Muscle layer of duodenum (tissue), 2 donors: ENCODE results near the gene PACS2.

ENCODE experiments used
- H3K27ac ChIP-seq: one replicate; pipeline ENCODE4 v1.7.0; 2013; ENCODE audit warnings: mild to moderate bottlenecking, low read length
- H3K27me3 ChIP-seq: one replicate; pipeline ENCODE4 v1.7.0; 2013; ENCODE audit warnings: low read depth, mild to moderate bottlenecking, control low read depth, low read length
- H3K36me3 ChIP-seq, 2 donors: one replicate each; pipeline ENCODE4 v1.7.0; 2013; ENCODE audit warnings: low read length in 2 of 2, control low read depth in 1 of 2, mild to moderate bottlenecking in 1 of 2; ENCODE audit not compliant: insufficient read depth in 2 of 2, control insufficient read depth in 1 of 2
- H3K4me1 ChIP-seq, 2 donors: one replicate each; pipeline ENCODE4 v1.7.0; 2013; ENCODE audit warnings: low read length in 2 of 2, mild to moderate bottlenecking in 2 of 2, control low read depth in 1 of 2, moderate library complexity in 1 of 2; ENCODE audit not compliant: insufficient read depth in 2 of 2, control insufficient read depth in 1 of 2
- H3K4me3 ChIP-seq, 2 donors: one replicate each; pipeline ENCODE4 v1.7.0; 2013; ENCODE audit warnings: low read length in 2 of 2, low read depth in 1 of 2, mild to moderate bottlenecking in 1 of 2
- H3K9me3 ChIP-seq, 2 donors: one replicate each; pipeline ENCODE4 v1.7.0; 2013; ENCODE audit warnings: low read length in 2 of 2, control low read depth in 1 of 2, mild to moderate bottlenecking in 1 of 2; ENCODE audit not compliant: control insufficient read depth in 1 of 2
- donor health status: healthy.

Gene PACS2

DNA sequence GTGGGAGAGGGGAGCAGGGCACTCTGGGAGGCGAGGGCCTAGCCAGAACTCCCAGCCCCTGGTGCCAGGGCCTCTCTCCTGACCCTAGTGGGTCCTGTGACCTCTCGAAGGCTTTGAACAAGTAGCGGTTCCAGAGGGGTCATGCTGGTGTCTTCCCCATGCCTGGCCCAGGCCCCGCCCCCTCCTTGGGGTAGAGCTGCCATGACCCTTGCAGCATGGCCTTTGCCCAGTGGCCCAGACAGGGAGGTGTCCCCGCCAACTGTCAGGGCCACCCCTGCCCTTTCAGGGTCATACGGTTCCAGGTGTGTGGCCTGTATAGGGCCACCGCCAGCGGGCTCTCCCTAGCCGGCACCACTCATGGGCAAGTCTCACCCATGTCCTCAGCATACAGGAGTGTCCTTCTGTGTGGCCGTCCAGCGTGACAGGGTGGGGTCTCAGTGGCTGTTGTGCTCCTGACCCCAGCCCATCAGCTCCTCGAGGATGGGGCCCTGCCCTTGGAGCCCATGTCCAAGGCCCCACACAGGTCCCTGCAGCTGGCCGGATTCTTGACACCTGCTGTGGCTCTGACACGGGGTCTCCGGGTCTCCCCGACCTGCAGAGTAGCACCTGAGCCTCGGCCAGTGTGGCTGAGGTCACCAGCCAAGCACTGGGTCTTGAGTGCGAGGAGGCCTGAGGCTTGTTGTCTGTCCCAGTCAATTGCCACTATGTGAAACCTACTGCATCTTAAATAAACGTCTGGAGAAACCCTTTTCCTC is 34.6 kb downstream of the PACS2 start:
- Histone ChIP-seq H3K4me1 (peaks cover 0 to 4% of the 10 kb centered on the region in 2 donors), H3K9me3 (no peaks in the 10 kb centered on the region), H3K27ac (no peak overlapping the region), H3K36me3 (peaks cover 0 to 5% of the 10 kb centered on the region in 2 donors), H3K27me3 (no peaks in the 10 kb centered on the region), H3K4me3 (no peak overlapping the region)

DNA sequence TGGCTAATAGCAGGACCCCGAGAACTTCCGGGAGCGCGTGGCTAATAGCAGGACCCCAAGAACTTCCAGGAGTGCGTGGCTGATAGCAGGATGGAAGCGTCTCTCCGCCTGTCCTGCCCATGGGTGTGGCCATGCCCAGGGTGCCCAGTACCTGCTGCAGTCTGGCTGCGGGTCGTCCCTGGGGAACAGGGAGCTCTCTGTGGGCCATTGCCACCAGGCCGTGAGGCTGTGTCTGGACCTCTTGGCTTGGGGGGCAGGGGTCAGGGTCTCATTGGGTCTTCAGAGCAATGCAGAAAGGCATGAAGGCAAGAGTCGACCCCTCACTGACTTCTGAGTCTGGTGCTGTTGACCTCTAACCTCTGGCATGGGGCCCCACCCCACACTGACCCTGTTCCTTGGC is 35.4 kb downstream of the PACS2 start:
- Histone ChIP-seq H3K36me3 (peaks cover 0 to 9% of the 10 kb centered on the region in 2 donors), H3K4me3 (no peak overlapping the region), H3K9me3 (no peaks in the 10 kb centered on the region), H3K27me3 (no peaks in the 10 kb centered on the region), H3K4me1 (peaks cover 0 to 4% of the 10 kb centered on the region in 2 donors), H3K27ac (no peak overlapping the region)

- H3K27ac ChIP-seq = no peak overlapping the region
- peaks cover 0 to 15% of the 10 kb centered on the region in 2 donors for H3K36me3 ChIP-seq
- no peaks in the 10 kb centered on the region for H3K27me3 ChIP-seq
- no peaks in the 10 kb centered on the region for H3K9me3 ChIP-seq
- H3K4me3 ChIP-seq = no peak overlapping the region
- peaks cover 0 to 4% of the 10 kb centered on the region in 2 donors for H3K4me1 ChIP-seq
Observed at GRCh38 chr14:105350450-105351244, 36.1 kb downstream of the PACS2 start.

DNA sequence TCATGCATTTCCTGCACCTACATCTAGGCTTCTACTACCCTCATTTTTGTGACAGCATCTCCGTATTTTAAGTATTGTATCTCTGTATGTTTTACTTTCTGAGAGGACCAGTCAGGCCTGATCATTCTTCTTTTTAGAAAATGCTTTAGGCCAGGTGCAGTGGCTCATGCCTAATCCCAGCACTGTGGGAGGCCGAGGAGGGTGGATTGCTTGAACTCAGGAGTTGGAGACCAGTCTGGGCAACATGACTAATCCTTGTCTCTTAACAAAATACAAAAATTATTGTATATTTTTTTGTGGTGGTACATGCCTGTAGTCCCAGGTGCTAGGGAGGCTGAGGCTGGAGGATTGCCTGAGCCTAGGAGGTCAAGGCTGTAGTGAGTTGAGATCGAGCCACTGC is 36.9 kb downstream of the PACS2 start:
- no peaks in the 10 kb centered on the region for H3K27me3 ChIP-seq
- H3K27ac ChIP-seq = no peak overlapping the region
- peaks cover 0 to 4% of the 10 kb centered on the region in 2 donors for H3K4me1 ChIP-seq
- no peak overlapping the region for H3K4me3 ChIP-seq
- H3K36me3 ChIP-seq = peaks cover 0 to 15% of the 10 kb centered on the region in 2 donors
- no peaks in the 10 kb centered on the region for H3K9me3 ChIP-seq

- Histone ChIP-seq H3K9me3 (no peaks in the 10 kb centered on the region), H3K36me3 (peaks cover 0 to 15% of the 10 kb centered on the region in 2 donors), H3K4me3 (no peak overlapping the region), H3K27me3 (no peaks in the 10 kb centered on the region), H3K27ac (no peak overlapping the region), H3K4me1 (peaks cover 0 to 4% of the 10 kb centered on the region in 2 donors)
Observed at GRCh38 chr14:105351920-105352851, 37.6 kb downstream of the PACS2 start.

DNA sequence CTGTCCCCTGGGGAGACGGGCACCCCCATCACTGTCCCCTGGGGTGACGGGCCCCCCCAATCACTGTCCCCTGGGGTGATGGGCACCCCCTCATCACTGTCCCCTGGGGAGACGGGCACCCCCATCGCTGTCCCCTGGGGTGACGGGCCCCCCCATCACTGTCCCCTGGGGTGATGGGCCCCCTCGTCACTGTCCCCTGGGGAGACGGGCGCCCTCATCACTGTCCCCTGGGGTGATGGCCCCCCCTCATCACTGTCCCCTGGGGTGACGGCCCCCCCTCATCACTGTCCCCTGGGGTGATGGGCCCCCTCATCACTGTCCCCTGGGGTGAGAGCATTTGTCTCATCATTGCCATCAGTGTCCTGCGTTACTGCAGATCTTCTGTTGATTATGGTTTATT is 38.6 kb downstream of the PACS2 start:
- no peak overlapping the region for H3K4me3 ChIP-seq
- peaks cover 0 to 17% of the 10 kb centered on the region in 2 donors for H3K36me3 ChIP-seq
- H3K27ac ChIP-seq = no peak overlapping the region
- H3K9me3 ChIP-seq = no peaks in the 10 kb centered on the region
- peaks cover 0 to 4% of the 10 kb centered on the region in 2 donors for H3K4me1 ChIP-seq
- no peaks in the 10 kb centered on the region for H3K27me3 ChIP-seq

- Histone ChIP-seq H3K36me3 (peaks cover 0 to 20% of the 10 kb centered on the region in 2 donors), H3K27ac (no peak overlapping the region), H3K4me1 (peaks cover 0 to 4% of the 10 kb centered on the region in 2 donors), H3K27me3 (no peaks in the 10 kb centered on the region), H3K4me3 (no peak overlapping the region), H3K9me3 (no peaks in the 10 kb centered on the region)
Observed at GRCh38 chr14:105354541-105354940, 40.0 kb downstream of the PACS2 start.

GRCh38 chr14:105355049-105355575 is 40.6 kb downstream of the PACS2 start:
- no peak overlapping the region for H3K27ac ChIP-seq
- H3K9me3 ChIP-seq = no peaks in the 10 kb centered on the region
- peaks cover 0 to 20% of the 10 kb centered on the region in 2 donors for H3K36me3 ChIP-seq
- peaks cover 0 to 4% of the 10 kb centered on the region in 2 donors for H3K4me1 ChIP-seq
- H3K4me3 ChIP-seq = no peak overlapping the region
- no peaks in the 10 kb centered on the region for H3K27me3 ChIP-seq

DNA sequence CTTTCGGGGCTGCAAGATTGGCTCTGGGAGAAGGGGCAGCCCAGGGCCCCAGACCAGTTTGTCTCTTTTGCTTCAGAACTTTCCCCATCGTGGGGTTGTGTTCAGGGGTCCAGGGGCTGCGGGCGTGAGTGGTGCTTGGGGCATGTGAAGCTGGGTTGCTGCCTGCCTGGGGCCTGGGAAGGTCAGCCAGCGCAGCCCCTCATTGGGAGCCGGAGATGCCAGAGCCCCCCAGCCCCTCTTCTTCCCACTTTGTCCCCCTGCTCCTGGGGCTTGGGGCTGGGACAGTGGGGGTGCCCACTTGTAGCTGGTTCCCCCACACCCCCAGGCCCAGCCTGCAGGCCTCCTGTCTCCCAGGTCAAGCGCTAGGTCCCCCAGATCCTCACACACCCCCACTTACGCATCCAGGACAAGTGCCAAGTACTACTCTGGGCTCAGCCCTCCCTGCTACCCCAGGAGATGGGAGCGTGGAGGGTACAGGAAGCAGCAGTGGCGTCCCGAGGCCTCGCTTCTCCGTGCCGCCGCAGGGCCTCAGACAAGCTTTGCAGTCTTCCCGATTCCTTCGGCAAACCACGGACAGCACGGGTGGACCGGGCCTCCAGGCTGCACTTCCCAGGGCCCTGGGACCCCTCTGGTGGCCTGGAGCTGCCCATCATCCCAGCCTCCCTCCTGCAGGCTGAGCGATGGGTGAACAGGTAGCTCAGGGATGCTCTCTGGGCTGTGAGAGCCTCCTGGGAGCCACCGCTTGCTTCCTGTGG is 41.5 kb downstream of the PACS2 start:
- Histone ChIP-seq H3K36me3 (peaks cover 0 to 27% of the 10 kb centered on the region in 2 donors), H3K27me3 (no peaks in the 10 kb centered on the region)

GRCh38 chr14:105356927-105357326 is 42.4 kb downstream of the PACS2 start:
- Histone ChIP-seq H3K27ac (no peak overlapping the region), H3K4me3 (no peak overlapping the region), H3K27me3 (no peaks in the 10 kb centered on the region), H3K4me1 (peaks cover 0 to 3% of the 10 kb centered on the region in 2 donors), H3K36me3 (peaks cover 0 to 29% of the 10 kb centered on the region in 2 donors), H3K9me3 (no peaks in the 10 kb centered on the region)

More for the DNA sequence above, 41.5 kb downstream of the PACS2 start:
- peaks cover 0 to 4% of the 10 kb centered on the region in 2 donors for H3K4me1 ChIP-seq
- no peak overlapping the region for H3K4me3 ChIP-seq
- H3K9me3 ChIP-seq = no peaks in the 10 kb centered on the region
- no peak overlapping the region for H3K27ac ChIP-seq
